Measurements from ENCODE around the gene C19orf47.

DNA sequence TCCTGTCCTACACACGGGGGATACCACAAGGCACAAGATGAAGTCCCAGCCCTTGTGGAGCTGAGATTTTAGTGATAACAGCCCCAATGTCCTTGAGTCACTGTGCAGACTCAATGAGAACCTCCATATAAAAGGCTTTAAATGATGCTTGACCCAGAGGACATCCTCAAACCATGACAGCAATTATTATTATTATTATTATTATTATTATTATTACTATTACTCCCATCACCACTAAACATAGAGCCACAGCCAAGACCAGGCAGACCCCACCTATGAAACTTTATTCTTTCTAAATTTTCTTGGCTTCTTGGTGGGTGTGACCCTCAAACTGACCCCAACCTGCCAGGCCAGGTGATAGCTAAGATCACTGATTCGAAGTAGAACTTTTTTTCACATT, 11.1 kb downstream of the C19orf47 start:
- TF ChIP-seq POLR2A (IDR thresholded peaks at IDR 0.05), result no peak
- TF ChIP-seq, protein P1, sequence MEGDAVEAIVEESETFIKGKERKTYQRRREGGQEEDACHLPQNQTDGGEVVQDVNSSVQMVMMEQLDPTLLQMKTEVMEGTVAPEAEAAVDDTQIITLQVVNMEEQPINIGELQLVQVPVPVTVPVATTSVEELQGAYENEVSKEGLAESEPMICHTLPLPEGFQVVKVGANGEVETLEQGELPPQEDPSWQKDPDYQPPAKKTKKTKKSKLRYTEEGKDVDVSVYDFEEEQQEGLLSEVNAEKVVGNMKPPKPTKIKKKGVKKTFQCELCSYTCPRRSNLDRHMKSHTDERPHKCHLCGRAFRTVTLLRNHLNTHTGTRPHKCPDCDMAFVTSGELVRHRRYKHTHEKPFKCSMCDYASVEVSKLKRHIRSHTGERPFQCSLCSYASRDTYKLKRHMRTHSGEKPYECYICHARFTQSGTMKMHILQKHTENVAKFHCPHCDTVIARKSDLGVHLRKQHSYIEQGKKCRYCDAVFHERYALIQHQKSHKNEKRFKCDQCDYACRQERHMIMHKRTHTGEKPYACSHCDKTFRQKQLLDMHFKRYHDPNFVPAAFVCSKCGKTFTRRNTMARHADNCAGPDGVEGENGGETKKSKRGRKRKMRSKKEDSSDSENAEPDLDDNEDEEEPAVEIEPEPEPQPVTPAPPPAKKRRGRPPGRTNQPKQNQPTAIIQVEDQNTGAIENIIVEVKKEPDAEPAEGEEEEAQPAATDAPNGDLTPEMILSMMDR (IDR thresholded peaks at IDR 0.05 in 4 of 5, conservative IDR thresholded peaks at IDR 0.05 in 1 of 5), result no peak
